ENCODE measurements around the gene TMEM132D. TPM values are rescaled to one million over a fixed set of nuclear protein-coding genes. Genes with fewer than 3 reads are reported as not detected.
"Not testable (repeated sequence)": the region's sequence is repeated elsewhere in the genome, so short reads cannot be mapped to it uniquely, and the experiment has no call there.

Gene TMEM132D
- total and polyA plus RNA-seq, 5 donors from 2014 or later, result not detected

DNA sequence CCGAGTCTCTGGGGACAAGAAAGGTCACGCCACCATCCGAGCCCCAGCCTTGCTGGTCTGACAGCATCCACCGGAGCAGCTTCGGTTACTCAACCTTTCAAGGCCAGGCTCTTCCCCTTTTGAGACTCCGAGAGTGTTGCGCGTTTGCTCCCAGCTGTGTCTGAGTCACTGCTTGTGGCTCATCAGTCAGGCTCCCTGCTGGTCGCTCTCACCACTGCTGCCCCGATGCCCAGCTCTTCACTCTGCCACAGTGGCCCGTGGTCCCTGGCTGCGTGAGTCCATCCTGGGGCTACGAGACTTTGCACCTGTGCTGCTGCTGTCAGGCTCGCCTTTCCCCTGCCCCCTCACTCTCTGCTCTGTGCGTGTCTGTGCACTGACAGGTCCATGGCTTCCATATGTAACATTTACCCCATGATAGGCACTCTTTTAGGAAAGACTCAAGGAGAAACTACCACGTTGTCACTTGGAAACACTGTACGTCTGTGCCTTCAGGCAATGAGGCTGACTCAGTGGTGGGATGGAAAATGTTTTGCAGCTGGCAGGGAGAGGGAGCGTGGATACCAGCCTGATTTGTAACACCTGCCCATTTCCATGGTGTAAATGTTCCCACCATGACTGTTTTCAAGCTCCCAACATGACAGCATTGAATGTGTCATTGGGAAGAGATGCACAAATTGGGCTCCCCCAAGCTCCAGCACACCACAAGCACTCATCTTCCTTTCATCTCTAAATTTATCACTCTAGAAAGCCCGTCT is 350.7 kb downstream of the TMEM132D start:
- peaks cover 2 to 17% (median 11%) of the 10 kb centered on the region in 7 donors for H3K9me3 Mint-ChIP-seq
- no peak for ATAC-seq (ENCODE audit: low read depth in 2 of 2)
- H3K4me3 ChIP-seq (ENCODE audit: low read depth, low read length), result no peak overlapping the region
- no peak overlapping the region for H3K4me3 Mint-ChIP-seq
- H3K4me1 ChIP-seq (ENCODE audit: control insufficient read depth, insufficient read depth, low read length, poor library complexity, severe bottlenecking), result no peaks in the 10 kb centered on the region
- no peak for DNase-seq
- peaks cover 0 to 4% of the 10 kb centered on the region in 2 experiments for H3K9me3 ChIP-seq (ENCODE audit: control insufficient read depth in 2 of 2, low read length in 2 of 2)
- H3K4me1 Mint-ChIP-seq, result peaks cover 0 to 4% (median 0%) of the 10 kb centered on the region in 4 donors
- no peaks in the 10 kb centered on the region for H3K36me3 Mint-ChIP-seq
- no peaks in the 10 kb centered on the region for H3K27me3 Mint-ChIP-seq
- H3K27me3 ChIP-seq (ENCODE audit: control insufficient read depth, insufficient read depth, low read length), result no peaks in the 10 kb centered on the region
- H3K27ac Mint-ChIP-seq, result no peak overlapping the region
- no peak overlapping the region for H3K27ac ChIP-seq (ENCODE audit: insufficient read depth, low read length, poor library complexity, severe bottlenecking)
- no peaks in the 10 kb centered on the region for H3K36me3 ChIP-seq (ENCODE audit: control insufficient read depth, insufficient read depth, low read length)

- no peak for ATAC-seq (ENCODE audit: low read depth in 2 of 2)
- H3K27me3 ChIP-seq (ENCODE audit: control insufficient read depth, insufficient read depth, low read length), result no peaks in the 10 kb centered on the region
- DNase-seq, result no peak
- no peak overlapping the region for H3K4me3 Mint-ChIP-seq
- peaks cover 2 to 17% (median 11%) of the 10 kb centered on the region in 7 donors for H3K9me3 Mint-ChIP-seq
- peaks cover 0 to 9% of the 10 kb centered on the region in 2 experiments for H3K9me3 ChIP-seq (ENCODE audit: control insufficient read depth in 2 of 2, low read length in 2 of 2)
- H3K36me3 Mint-ChIP-seq, result no peaks in the 10 kb centered on the region
- H3K4me1 Mint-ChIP-seq, result peaks cover 0 to 4% (median 0%) of the 10 kb centered on the region in 4 donors
- no peaks in the 10 kb centered on the region for H3K27me3 Mint-ChIP-seq
- H3K4me3 ChIP-seq (ENCODE audit: low read depth, low read length), result no peak overlapping the region
- H3K27ac Mint-ChIP-seq, result no peak overlapping the region
- no peaks in the 10 kb centered on the region for H3K36me3 ChIP-seq (ENCODE audit: control insufficient read depth, insufficient read depth, low read length)
- H3K4me1 ChIP-seq (ENCODE audit: control insufficient read depth, insufficient read depth, low read length, poor library complexity, severe bottlenecking), result no peaks in the 10 kb centered on the region
- H3K27ac ChIP-seq (ENCODE audit: insufficient read depth, low read length, poor library complexity, severe bottlenecking), result no peak overlapping the region
Observed at GRCh38 chr12:129551441-129551840, 352.4 kb downstream of the TMEM132D start.

- Mint-ChIP-seq H3K36me3 (no peaks in the 10 kb centered on the region), H3K27me3 (no peaks in the 10 kb centered on the region), H3K27ac (no peak overlapping the region), H3K4me3 (no peak overlapping the region), H3K4me1 (peaks cover 0 to 4% (median 0%) of the 10 kb centered on the region in 4 donors), H3K9me3 (peaks cover 0 to 17% (median 11%) of the 10 kb centered on the region in 7 donors)
- H3K9me3 ChIP-seq (ENCODE audit: control insufficient read depth in 2 of 2, low read length in 2 of 2), result peaks cover 0 to 9% of the 10 kb centered on the region in 2 experiments
- DNase-seq (no peak), ATAC-seq (ENCODE audit: low read depth in 2 of 2) (no peak)
- H3K27me3 ChIP-seq (ENCODE audit: control insufficient read depth, insufficient read depth, low read length), result no peaks in the 10 kb centered on the region
- no peaks in the 10 kb centered on the region for H3K36me3 ChIP-seq (ENCODE audit: control insufficient read depth, insufficient read depth, low read length)
- no peaks in the 10 kb centered on the region for H3K4me1 ChIP-seq (ENCODE audit: control insufficient read depth, insufficient read depth, low read length, poor library complexity, severe bottlenecking)
- H3K4me3 ChIP-seq (ENCODE audit: low read depth, low read length), result no peak overlapping the region
- no peak overlapping the region for H3K27ac ChIP-seq (ENCODE audit: insufficient read depth, low read length, poor library complexity, severe bottlenecking)
Observed at GRCh38 chr12:129550353-129550752, 353.5 kb downstream of the TMEM132D start.

GRCh38 chr12:129549656-129550055 is 354.2 kb downstream of the TMEM132D start:
- Mint-ChIP-seq H3K4me1 (peaks cover 0 to 4% (median 0%) of the 10 kb centered on the region in 4 donors), H3K9me3 (peaks cover 0 to 17% (median 11%) of the 10 kb centered on the region in 7 donors), H3K27ac (no peak overlapping the region), H3K36me3 (no peaks in the 10 kb centered on the region), H3K4me3 (no peak overlapping the region), H3K27me3 (no peaks in the 10 kb centered on the region)
- H3K27me3 ChIP-seq (ENCODE audit: control insufficient read depth, insufficient read depth, low read length), result no peaks in the 10 kb centered on the region
- H3K36me3 ChIP-seq (ENCODE audit: control insufficient read depth, insufficient read depth, low read length), result no peaks in the 10 kb centered on the region
- ATAC-seq (ENCODE audit: low read depth in 2 of 2), result no peak
- DNase-seq, result no peak
- H3K4me3 ChIP-seq (ENCODE audit: low read depth, low read length), result no peak overlapping the region
- H3K9me3 ChIP-seq (ENCODE audit: control insufficient read depth in 2 of 2, low read length in 2 of 2), result peaks cover 0 to 9% of the 10 kb centered on the region in 2 experiments
- no peaks in the 10 kb centered on the region for H3K4me1 ChIP-seq (ENCODE audit: control insufficient read depth, insufficient read depth, low read length, poor library complexity, severe bottlenecking)
- H3K27ac ChIP-seq (ENCODE audit: insufficient read depth, low read length, poor library complexity, severe bottlenecking), result no peak overlapping the region

DNA sequence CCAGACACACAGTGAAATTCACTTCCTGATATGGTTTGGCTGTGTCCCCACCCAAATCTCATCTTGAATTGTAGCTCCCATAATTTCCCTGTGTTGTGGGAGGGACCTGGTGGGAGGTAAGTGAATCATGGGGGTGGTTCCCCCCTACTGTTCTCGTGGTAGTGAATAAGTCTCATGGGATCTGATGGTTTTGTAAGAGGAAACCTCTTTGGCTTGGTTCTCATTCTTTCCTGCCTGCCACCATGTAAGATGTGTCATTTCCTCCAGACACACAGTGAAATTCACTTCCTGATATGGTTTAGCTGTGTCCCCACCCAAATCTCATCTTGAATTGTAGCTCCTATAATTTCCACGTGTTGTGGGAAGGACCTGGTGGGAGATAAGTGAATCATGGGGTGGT is 354.8 kb downstream of the TMEM132D start:
- not testable (repeated sequence) for DNase-seq; H3K27ac Mint-ChIP-seq; H3K4me3 Mint-ChIP-seq; H3K4me3 ChIP-seq (ENCODE audit: low read depth, low read length); H3K36me3 ChIP-seq (ENCODE audit: control insufficient read depth, insufficient read depth, low read length); ATAC-seq (ENCODE audit: low read depth in 2 of 2); H3K27me3 Mint-ChIP-seq; H3K27ac ChIP-seq (ENCODE audit: insufficient read depth, low read length, poor library complexity, severe bottlenecking); H3K9me3 ChIP-seq (ENCODE audit: control insufficient read depth in 2 of 2, low read length in 2 of 2); H3K36me3 Mint-ChIP-seq; H3K4me1 ChIP-seq (ENCODE audit: control insufficient read depth, insufficient read depth, low read length, poor library complexity, severe bottlenecking); H3K4me1 Mint-ChIP-seq; H3K27me3 ChIP-seq (ENCODE audit: control insufficient read depth, insufficient read depth, low read length)
- peaks cover 0 to 15% (median 11%) of the 10 kb centered on the region in 7 donors for H3K9me3 Mint-ChIP-seq

GRCh38 chr12:129544716-129545115 is 359.1 kb downstream of the TMEM132D start:
- no peaks in the 10 kb centered on the region for H3K36me3 Mint-ChIP-seq

DNA sequence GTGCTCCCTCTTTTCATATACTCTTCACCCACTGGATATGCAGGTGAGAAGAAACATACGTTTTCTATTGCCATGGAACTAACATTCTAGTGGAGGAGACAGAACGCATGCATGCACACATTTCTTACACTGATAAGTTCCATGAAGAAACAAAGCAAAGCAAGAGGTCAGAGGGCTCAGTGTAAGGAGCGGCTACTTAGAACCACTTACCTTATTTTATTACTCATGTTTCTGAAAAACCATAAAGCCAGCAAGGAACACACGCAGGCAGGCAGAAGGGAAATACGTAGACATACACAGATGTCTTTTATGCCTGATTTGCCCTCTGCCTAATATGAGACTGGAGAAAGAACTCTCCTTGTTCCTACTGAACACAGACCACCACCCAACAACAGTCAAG is 362.9 kb downstream of the TMEM132D start:
- H3K9me3 ChIP-seq (ENCODE audit: control insufficient read depth in 2 of 2, low read length in 2 of 2), result peaks cover 0 to 6% of the 10 kb centered on the region in 2 experiments
- no peaks in the 10 kb centered on the region for H3K36me3 ChIP-seq (ENCODE audit: control insufficient read depth, insufficient read depth, low read length)
- H3K4me3 ChIP-seq (ENCODE audit: low read depth, low read length), result no peak overlapping the region
- H3K27me3 Mint-ChIP-seq, result no peaks in the 10 kb centered on the region
- no peak for DNase-seq
- H3K27ac Mint-ChIP-seq, result no peak overlapping the region
- no peak overlapping the region for H3K4me3 Mint-ChIP-seq
- H3K9me3 Mint-ChIP-seq, result peaks cover 0 to 13% (median 8%) of the 10 kb centered on the region in 7 donors
- H3K4me1 ChIP-seq (ENCODE audit: control insufficient read depth, insufficient read depth, low read length, poor library complexity, severe bottlenecking), result no peaks in the 10 kb centered on the region
- no peaks in the 10 kb centered on the region for H3K27me3 ChIP-seq (ENCODE audit: control insufficient read depth, insufficient read depth, low read length)
- ATAC-seq (ENCODE audit: low read depth in 2 of 2), result no peak
- no peaks in the 10 kb centered on the region for H3K36me3 Mint-ChIP-seq
- no peak overlapping the region for H3K27ac ChIP-seq (ENCODE audit: insufficient read depth, low read length, poor library complexity, severe bottlenecking)
- H3K4me1 Mint-ChIP-seq, result no peaks in the 10 kb centered on the region

More at GRCh38 chr12:129544716-129545115, 359.1 kb downstream of the TMEM132D start:
- no peaks in the 10 kb centered on the region for H3K4me1 ChIP-seq (ENCODE audit: control insufficient read depth, insufficient read depth, low read length, poor library complexity, severe bottlenecking)
- H3K4me3 ChIP-seq (ENCODE audit: low read depth, low read length), result no peak overlapping the region
- Mint-ChIP-seq H3K4me3 (no peak overlapping the region), H3K9me3 (peaks cover 0 to 14% (median 4%) of the 10 kb centered on the region in 7 donors), H3K27me3 (no peaks in the 10 kb centered on the region), H3K4me1 (no peaks in the 10 kb centered on the region), H3K27ac (no peak overlapping the region)
- H3K9me3 ChIP-seq (ENCODE audit: control insufficient read depth in 2 of 2, low read length in 2 of 2), result peaks cover 0 to 5% of the 10 kb centered on the region in 2 experiments
- no peaks in the 10 kb centered on the region for H3K27me3 ChIP-seq (ENCODE audit: control insufficient read depth, insufficient read depth, low read length)
- no peak overlapping the region for H3K27ac ChIP-seq (ENCODE audit: insufficient read depth, low read length, poor library complexity, severe bottlenecking)
- no peaks in the 10 kb centered on the region for H3K36me3 ChIP-seq (ENCODE audit: control insufficient read depth, insufficient read depth, low read length)
- no peak for DNase-seq
- no peak for ATAC-seq (ENCODE audit: low read depth in 2 of 2)

- no peaks in the 10 kb centered on the region for H3K36me3 Mint-ChIP-seq
Observed at GRCh38 chr12:129540249-129540648, 363.6 kb downstream of the TMEM132D start.

More at GRCh38 chr12:129540249-129540648, 363.6 kb downstream of the TMEM132D start:
- H3K9me3 ChIP-seq (ENCODE audit: control insufficient read depth in 2 of 2, low read length in 2 of 2), result peaks cover 0 to 6% of the 10 kb centered on the region in 2 experiments
- Mint-ChIP-seq H3K27me3 (no peaks in the 10 kb centered on the region), H3K27ac (no peak overlapping the region), H3K4me3 (no peak overlapping the region), H3K9me3 (peaks cover 0 to 16% (median 11%) of the 10 kb centered on the region in 7 donors), H3K4me1 (no peaks in the 10 kb centered on the region)
- ATAC-seq (ENCODE audit: low read depth in 2 of 2) (no peak), DNase-seq (no peak)
- H3K4me1 ChIP-seq (ENCODE audit: control insufficient read depth, insufficient read depth, low read length, poor library complexity, severe bottlenecking), result no peaks in the 10 kb centered on the region
- H3K27ac ChIP-seq (ENCODE audit: insufficient read depth, low read length, poor library complexity, severe bottlenecking), result no peak overlapping the region
- H3K27me3 ChIP-seq (ENCODE audit: control insufficient read depth, insufficient read depth, low read length), result no peaks in the 10 kb centered on the region
- no peaks in the 10 kb centered on the region for H3K36me3 ChIP-seq (ENCODE audit: control insufficient read depth, insufficient read depth, low read length)
- H3K4me3 ChIP-seq (ENCODE audit: low read depth, low read length), result no peak overlapping the region
